ENCODE data around the gene YTHDF1. TPM values are rescaled to one million over a fixed set of nuclear protein-coding genes. Genes with fewer than 3 reads are reported as not detected.
A peak's percentile ranks its signal among the peaks of the same experiment; 100 is the strongest.
"Not testable (repeated sequence)": the region's sequence is repeated elsewhere in the genome, so short reads cannot be mapped to it uniquely, and the experiment has no call there.

The YTHDF1 gene
- total RNA-seq, 2 donors from 2014 or later = 34.7 to 39.1 TPM

DNA sequence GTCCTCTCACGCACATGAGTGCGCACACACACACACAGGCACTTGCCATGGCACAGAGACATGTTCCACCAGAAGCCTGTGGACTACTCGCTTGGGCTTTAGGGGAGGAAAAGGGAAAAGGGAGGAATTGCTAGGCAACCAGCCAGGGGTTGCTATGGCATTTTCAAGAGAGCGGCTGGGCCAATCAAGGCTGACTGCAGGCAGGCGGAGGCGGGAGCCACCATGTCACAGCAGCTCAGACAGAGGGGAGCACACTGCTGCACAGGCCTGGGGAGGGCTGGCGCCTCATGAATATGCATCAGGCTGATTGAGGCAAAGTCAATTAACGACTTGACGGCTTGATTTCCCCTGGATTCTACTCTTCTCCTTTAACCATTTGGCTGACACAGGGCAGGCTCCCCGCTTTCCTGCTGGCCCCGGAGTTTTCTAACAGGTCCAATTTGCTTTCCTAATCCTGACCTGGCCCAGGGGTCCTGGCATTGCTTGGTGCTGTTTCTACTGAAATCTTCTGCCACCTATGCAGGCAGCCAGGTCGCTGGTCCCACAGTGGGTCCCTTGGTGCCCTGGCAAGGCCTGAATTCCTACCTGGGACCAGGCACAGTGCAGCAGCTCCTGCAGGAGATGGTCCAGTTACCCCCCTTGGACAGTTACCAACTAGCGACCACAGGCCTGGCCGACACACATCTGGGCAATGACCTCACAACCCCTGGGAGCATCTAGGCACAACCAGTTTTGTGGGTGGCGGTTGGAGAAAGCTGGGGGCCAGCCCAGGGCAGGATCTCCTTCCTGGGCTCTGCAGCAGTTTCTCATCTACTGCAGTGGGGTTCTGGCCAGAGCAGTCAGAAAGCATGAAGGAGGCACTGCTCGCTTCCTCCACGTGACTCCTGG is 52.1 kb downstream of the YTHDF1 start:
- no peak for DNase-seq (ENCODE audit: low spot score in 2 of 2)
- Mint-ChIP-seq H3K9me3 (no peaks in the 10 kb centered on the region), H3K27ac (no peak overlapping the region), H3K36me3 (no peaks in the 10 kb centered on the region)
- ATAC-seq = no peak

- H3K9me3 Mint-ChIP-seq = no peaks in the 10 kb centered on the region
- no peaks in the 10 kb centered on the region for H3K36me3 Mint-ChIP-seq
- ATAC-seq = no peak
- H3K27ac Mint-ChIP-seq = no peak overlapping the region
- DNase-seq (ENCODE audit: low spot score in 2 of 2) = no peak
Measured at GRCh38 chr20:63163171-63163570, 52.8 kb downstream of the YTHDF1 start.

- no peak for ATAC-seq
- no peak for DNase-seq (ENCODE audit: low spot score in 2 of 2)
- Mint-ChIP-seq H3K36me3 (no peaks in the 10 kb centered on the region), H3K27ac (no peak overlapping the region), H3K9me3 (no peaks in the 10 kb centered on the region)
Measured at GRCh38 chr20:63162206-63162795, 53.6 kb downstream of the YTHDF1 start.

GRCh38 chr20:63161176-63161651 is 54.7 kb downstream of the YTHDF1 start:
- DNase-seq (ENCODE audit: low spot score in 2 of 2) (no peak), ATAC-seq (no peak)
- Mint-ChIP-seq H3K36me3 (no peaks in the 10 kb centered on the region), H3K27ac (peak overlapping the region in 1 of 2 donors; percentile 46), H3K9me3 (no peaks in the 10 kb centered on the region)

DNA sequence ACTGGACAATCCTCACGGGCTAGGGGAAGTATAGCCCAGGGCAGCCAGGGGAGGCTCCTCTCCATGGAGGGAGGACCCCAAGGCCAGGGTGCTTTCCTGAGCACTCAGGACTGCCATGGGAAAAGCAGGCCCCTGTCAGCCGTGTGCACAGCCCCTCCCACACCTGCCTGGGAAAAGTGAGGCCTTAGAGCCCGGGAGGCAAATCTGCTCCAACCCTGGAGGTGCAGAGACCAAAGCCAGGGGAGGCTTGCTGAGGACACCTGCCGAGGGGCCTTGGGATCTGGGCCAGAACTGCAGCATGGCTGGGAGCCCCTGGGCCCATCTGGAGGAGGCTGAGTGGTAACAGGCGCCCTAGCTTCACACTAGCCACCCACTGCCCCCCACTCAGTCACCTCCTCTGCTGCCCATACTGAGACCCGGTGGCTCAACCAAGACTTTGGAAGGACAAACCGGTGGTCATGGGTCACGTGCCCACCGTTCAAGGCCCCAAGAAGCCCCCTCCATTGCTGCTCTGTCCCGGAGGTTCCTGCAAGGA is 55.2 kb downstream of the YTHDF1 start:
- Mint-ChIP-seq H3K36me3 (no peaks in the 10 kb centered on the region), H3K9me3 (no peaks in the 10 kb centered on the region), H3K27ac (no peak overlapping the region)
- DNase-seq (ENCODE audit: low spot score in 2 of 2) (no peak), ATAC-seq (no peak)

DNA sequence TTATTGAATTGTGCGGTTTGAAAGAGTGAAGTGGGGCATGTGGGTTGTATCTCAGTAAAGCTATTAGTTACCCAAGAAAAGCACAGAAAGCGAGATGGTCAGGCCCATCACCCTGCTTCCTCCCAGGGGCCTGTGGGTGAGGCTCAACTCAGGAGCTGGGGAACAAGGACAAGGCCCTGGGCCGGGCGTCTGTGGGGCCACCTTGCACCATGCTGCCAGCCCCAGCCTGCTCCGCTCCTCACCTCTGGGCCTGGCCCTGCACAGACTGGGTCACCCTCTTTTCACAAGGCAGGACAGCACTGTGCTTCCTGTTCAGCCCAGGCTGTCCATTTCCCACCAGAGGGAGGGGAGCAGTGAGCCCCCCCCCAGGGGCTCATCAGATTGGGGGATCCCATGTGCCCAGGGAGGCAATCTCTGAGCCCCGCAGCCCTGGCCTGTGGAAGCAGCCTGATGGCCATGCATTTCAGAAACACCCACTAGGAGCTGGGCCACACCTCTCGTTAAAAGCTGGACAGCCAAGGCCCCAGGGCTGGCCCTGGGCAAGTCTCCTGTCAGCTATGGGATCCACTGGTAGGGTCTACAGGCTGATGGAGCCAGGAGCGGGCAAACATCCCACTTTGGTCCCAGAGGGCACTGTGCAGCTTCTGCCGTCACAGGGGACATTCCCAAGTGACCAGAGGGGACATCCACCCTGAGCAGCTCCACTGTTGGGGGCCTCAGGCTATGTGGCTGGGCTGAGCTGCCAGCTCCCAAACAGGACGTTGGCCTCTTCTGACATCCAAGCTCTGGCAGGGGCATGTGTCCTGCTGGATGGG is 55.9 kb downstream of the YTHDF1 start:
- no peak for DNase-seq (ENCODE audit: low spot score in 2 of 2)
- Mint-ChIP-seq H3K36me3 (no peaks in the 10 kb centered on the region), H3K27ac (no peak overlapping the region), H3K9me3 (no peaks in the 10 kb centered on the region)
- no peak for ATAC-seq

- H3K27ac Mint-ChIP-seq, H3K36me3 Mint-ChIP-seq: not testable (repeated sequence)
Measured at GRCh38 chr20:63159251-63159650, 56.7 kb downstream of the YTHDF1 start.

GRCh38 chr20:63158845-63159244 is 57.1 kb downstream of the YTHDF1 start:
- ATAC-seq = no peak
- no peaks in the 10 kb centered on the region for H3K36me3 Mint-ChIP-seq
- H3K9me3 Mint-ChIP-seq = no peaks in the 10 kb centered on the region
- H3K27ac Mint-ChIP-seq = no peak overlapping the region
- DNase-seq (ENCODE audit: low spot score in 2 of 2) = no peak

More at GRCh38 chr20:63159251-63159650, 56.7 kb downstream of the YTHDF1 start:
- not testable (repeated sequence) for DNase-seq (ENCODE audit: low spot score in 2 of 2); ATAC-seq; H3K9me3 Mint-ChIP-seq

DNA sequence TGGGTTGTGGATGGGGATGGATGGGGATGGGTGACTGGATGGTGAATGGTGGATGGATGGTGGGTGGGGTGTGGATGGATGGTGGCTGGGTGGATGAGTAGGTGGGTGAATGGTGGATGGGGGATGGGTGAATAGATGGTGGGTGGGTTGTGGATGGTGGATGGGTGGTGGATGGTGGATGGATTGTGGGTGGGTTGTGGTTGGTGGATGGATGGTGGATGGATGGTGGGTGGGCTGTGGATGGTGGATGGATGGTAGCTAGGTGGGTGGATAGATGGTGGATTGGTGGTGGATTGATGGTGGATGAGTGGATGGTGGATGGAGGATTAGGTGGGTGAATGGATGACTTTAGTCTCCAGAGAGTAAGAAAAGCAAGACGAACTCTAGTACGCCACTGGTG is 57.6 kb downstream of the YTHDF1 start:
- DNase-seq (ENCODE audit: low spot score in 2 of 2) (no peak), ATAC-seq (no peak)
- H3K27ac Mint-ChIP-seq = no peak overlapping the region
- H3K9me3 Mint-ChIP-seq = no peaks in the 10 kb centered on the region
- no peaks in the 10 kb centered on the region for H3K36me3 Mint-ChIP-seq

GRCh38 chr20:63157431-63157830 is 58.5 kb downstream of the YTHDF1 start:
- H3K9me3 Mint-ChIP-seq; ATAC-seq; DNase-seq (ENCODE audit: low spot score in 2 of 2); H3K36me3 Mint-ChIP-seq; H3K27ac Mint-ChIP-seq: not testable (repeated sequence)

DNA sequence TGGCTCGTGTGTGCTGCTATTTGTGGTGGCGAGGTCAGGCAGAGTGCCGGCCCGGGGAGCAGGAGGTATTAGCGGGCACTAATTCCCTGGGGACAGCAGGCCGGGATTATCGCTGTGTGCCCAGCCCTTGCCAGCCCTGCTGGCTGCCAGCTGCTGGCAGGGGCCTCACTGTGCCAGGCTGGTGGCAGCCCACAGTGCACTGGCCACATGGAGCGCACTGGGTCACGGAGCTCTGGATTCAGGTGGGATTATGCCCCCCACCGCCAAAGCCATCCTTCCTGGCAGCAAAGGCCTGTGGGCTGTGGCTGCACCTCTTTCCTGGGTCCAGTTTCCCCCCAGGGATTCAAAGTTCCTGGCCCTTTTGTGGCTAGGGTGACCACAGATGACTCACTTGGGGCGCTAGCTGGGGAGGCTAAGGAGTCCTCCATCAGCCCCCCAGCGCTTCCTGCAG is 59.7 kb downstream of the YTHDF1 start:
- H3K27ac Mint-ChIP-seq = no peak overlapping the region
- H3K9me3 Mint-ChIP-seq = no peaks in the 10 kb centered on the region
- H3K36me3 Mint-ChIP-seq = no peaks in the 10 kb centered on the region
- DNase-seq (ENCODE audit: low spot score in 2 of 2) = no peak
- ATAC-seq = no peak

- Mint-ChIP-seq H3K36me3 (no peaks in the 10 kb centered on the region), H3K27ac (peak overlapping the region in 1 of 2 donors; percentile 22), H3K9me3 (no peaks in the 10 kb centered on the region)
- DNase-seq (ENCODE audit: low spot score in 2 of 2) = no peak
- ATAC-seq = no peak
Measured at GRCh38 chr20:63155266-63156165, 60.4 kb downstream of the YTHDF1 start.

GRCh38 chr20:63154395-63154794 is 61.5 kb downstream of the YTHDF1 start:
- Mint-ChIP-seq H3K36me3 (peaks cover 0 to 3% of the 10 kb centered on the region in 2 donors), H3K27ac (no peak overlapping the region), H3K9me3 (no peaks in the 10 kb centered on the region)
- no peak for DNase-seq (ENCODE audit: low spot score in 2 of 2)
- no peak for ATAC-seq

DNA sequence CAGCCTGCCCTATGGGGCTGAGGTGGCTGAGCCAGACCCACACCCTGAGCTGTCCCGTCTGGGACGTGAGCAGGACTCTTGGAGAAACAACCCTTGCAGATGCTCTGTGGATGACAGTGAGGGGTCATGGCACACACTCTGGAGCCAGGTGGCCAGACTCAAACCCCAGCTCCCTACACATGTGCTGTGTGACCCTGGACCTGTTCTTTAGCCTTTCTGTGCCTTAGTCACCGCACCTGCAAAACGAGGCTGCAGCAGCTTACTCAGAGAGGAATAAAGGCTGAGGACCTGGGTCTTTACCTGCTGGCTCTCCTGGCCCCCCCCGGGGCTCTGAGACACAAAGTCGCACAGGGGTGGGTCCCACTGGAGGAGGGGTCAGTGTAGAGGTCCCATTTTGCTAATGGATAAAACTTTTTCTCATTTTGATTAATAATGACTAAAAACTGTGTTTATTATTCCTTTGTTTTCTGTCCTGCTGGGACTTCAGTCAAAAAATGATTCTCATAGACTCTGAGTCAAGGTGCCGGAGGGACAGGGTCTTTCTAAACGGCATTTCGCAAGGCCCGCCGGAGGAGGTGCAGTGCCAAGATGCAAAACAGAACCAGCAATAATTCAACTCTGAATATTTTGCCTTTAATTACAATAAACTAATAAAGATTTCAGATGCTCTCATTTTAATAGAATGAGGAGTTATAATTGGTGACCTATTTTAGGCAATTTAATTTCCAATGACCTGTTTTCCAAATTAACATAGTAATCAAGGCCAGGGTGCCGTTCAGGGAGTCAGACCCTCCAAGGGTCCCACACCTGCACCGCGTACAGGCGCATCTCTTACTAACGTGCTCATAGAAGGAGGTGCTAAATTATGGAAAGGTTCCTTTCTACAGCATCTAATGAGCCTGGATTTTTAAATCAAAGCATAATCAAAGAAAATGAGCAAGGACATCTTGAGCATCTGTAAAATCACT is 62.4 kb downstream of the YTHDF1 start:
- Mint-ChIP-seq H3K36me3 (peaks cover 2 to 11% of the 10 kb centered on the region in 2 donors), H3K9me3 (peaks cover under 1 to 2% of the 10 kb centered on the region in 2 donors), H3K27ac (no peak overlapping the region)
- DNase-seq (ENCODE audit: low spot score in 2 of 2) (no peak), ATAC-seq (no peak)

Data from activated naive CD4-positive, alpha-beta T cell treated with anti-CD3 and anti-CD28 coated beads, Interleukin-2, amount 50 U/mL, for 72 hours (primary cell).